Colon (tissue), 2 donors: ENCODE measurements around the gene TRIM71.
"Not testable (repeated sequence)": the region's sequence is repeated elsewhere in the genome, so short reads cannot be mapped to it uniquely, and the experiment has no call there.

Experiments used
- FAIRE-seq: peaks from 2 replicates; lab custom pipeline; 2012; peaks lifted over from hg19 to GRCh38; lab: Jason Lieb, UNC
- donor health status: control.
- donor health status: control.

Gene TRIM71

DNA sequence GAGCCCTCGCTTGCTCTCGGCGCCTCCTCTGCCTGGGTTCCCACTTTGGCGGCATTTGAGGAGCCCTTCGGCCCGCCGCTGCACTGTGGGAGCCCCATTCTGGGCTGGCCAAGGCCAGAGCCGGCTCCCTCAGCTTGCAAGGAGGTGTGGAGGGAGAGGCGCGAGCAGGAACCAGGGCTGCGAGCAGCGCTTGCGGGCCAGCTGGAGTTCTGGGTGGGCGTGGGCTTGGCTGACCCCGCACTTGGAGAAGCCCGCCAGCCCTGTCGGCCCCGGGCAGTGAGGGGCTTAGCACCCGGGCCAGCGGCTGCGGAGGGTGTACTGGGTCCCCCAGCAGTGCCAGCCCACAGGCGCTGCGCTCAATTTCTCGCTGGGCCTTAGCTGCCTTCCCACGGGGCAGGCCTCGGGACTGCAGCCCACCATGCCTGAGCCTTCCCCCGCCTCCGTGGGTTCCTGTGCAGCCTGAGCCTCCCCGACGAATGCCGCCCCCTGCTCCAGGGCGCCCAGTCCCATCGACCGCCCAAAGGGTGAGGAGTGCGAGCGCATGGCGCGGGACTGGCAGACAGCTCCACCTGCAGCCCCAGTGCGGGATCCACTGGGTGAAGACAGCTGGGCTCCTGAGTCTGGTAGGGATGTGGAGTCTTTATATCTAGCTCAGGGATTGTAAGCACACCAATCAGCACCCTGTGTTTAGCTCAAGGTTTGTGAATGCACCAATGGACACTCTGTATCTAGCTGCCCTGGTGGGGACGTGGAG, 121.9 kb downstream of the TRIM71 start:
- not testable (repeated sequence) for FAIRE-seq

DNA sequence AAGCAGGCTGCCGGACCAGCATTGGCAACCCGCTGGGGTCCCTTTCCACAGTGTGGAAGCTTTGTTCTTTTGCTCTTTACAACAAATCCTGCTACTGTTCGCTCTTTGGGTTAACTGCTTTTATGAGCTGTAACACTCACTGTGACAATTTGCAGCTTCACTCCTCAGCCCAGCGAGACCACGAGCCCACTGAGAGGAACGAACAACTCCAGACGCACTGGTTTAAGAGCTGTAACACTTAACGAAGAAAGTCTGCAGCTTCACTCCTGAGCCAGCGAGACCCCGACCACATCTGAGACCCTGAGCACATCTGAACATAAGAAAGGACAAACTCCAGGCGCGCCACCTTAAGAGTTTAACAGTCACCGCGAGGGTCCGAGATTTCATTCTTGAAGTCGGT, 122.9 kb downstream of the TRIM71 start:
- no peak for FAIRE-seq

DNA sequence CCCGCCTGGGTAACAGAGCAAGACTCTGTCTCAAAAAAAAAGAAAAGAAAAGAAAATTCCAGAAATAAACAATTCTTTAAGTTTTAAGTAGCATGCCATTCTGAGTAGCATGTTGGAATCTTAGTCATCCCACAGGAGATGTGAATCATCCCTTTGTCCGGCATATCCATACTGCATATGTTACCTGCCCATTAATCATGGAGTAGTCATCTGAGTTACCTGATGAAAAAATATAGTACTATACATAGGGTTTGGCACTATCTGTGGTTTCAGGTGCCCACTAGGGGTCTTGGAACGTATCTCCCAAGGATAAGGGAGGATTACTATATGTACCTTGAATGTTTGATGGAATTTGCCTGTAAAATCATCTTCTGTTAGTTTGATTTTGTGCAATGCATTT, 127.3 kb downstream of the TRIM71 start:
- FAIRE-seq, result no peak

DNA sequence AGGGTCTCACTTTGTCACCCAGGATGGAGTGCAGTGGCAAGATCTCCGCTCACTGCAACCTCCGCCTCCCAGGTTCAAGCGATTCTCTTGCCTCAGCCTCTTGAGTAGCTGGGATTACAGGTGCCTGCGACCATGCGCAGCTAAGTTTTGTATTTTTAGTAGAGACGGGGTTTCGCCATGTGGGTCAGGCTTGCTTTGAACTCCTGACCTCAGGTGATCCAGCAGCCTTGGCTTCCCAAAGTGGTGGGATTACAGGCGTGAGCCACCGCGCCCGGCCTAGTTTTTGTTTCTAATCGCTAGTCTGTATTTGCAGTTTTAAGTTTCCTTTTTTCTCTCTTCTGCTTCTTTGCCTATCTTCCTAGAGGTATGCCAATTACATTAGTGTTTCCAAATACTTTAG, 127.8 kb downstream of the TRIM71 start:
- not testable (repeated sequence) for FAIRE-seq

DNA sequence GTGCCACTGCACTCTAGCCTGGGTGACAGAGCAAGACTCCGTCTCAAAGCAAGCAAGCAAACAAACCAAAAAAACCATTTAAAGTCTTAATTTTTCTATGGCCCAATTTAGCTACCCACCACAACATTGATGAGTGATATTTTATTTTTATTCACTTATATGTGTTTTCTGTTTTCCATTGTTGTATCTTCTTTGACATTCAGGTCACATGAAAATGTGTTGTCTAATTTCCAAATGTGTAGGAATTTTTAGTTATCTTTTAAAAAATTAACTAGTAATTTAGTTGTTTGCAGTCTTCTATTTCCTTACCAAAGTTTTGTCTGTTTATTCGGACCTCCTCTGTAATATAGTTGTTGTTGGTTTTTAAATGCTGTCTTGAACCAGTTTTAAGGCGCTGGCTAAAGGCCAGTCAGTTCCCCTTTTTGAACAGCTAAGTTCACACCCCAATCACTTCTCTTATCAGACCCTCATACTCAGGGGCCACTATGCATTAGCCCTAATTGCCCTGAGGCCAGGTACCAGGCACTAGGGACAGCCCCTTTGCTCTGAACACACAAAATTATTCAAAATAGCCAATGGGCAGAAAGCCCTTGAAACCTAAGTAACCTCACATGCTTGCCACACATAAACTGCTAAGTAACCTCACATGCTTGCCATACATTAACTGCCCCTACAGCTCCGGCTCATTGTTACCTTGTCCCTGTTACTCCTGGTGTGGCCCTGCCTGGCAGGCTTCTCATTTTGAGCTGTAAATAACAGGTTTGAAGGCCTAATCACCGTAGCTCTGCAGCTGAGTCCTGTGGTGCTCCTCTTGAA, 129.4 kb downstream of the TRIM71 start:
- FAIRE-seq, result no peak
